Activated CD8-positive, alpha-beta T cell treated with anti-CD3 and anti-CD28 coated beads for 36 hours (primary cell): ENCODE data around the gene WNT8B. TPM values are rescaled to one million over a fixed set of nuclear protein-coding genes. Genes with fewer than 3 reads are reported as not detected.

Experiments
- ATAC-seq: fragments of 200-7000 bp; cut with Tn5 transposase; one replicate; pipeline ENCODE4 v1.10.0; 2021; ENCODE audit warnings: mild to moderate bottlenecking, moderate library complexity
- CTCF ChIA-PET: fragments of 350-600 bp; sonication (Branson Sonifier 250); formaldehyde crosslinking; loops from one replicate; lab custom pipeline; 2021; ENCODE audit warnings: antibody characterized with exemption; lab: Charles Lee
- POLR2A ChIA-PET: fragments of 350-600 bp; sonication (Branson Sonifier 250); formaldehyde crosslinking; loops from one replicate; lab custom pipeline; 2021; ENCODE audit warnings: antibody characterized with exemption; lab: Charles Lee
- DNase-seq: peaks from one replicate; pipeline ENCODE4 v3.0.0-alpha.2; 2020
- H3K27ac Mint-ChIP-seq: one replicate; pipeline ENCODE4 v1.8.0; 2021; ENCODE audit warnings: mild to moderate bottlenecking, mixed read lengths
- H3K27me3 Mint-ChIP-seq: one replicate; pipeline ENCODE4 v1.8.0; 2021; ENCODE audit warnings: mixed read lengths
- H3K36me3 Mint-ChIP-seq: one replicate; pipeline ENCODE4 v1.8.0; 2021; ENCODE audit warnings: low read depth, mixed read lengths
- H3K4me1 Mint-ChIP-seq: one replicate; pipeline ENCODE4 v1.8.0; 2021; ENCODE audit warnings: low read depth, mixed read lengths
- H3K4me3 Mint-ChIP-seq: one replicate; pipeline ENCODE4 v1.8.0; 2021; ENCODE audit warnings: mild to moderate bottlenecking, moderate library complexity, mixed read lengths
- H3K9me3 Mint-ChIP-seq: one replicate; pipeline ENCODE4 v1.8.0; 2021; ENCODE audit warnings: mixed read lengths
- CTCF ChIP-seq: fragments of 200-600 bp; IDR thresholded peaks from one replicate; pipeline ENCODE4 v1.8.0; 2022; ENCODE audit warnings: antibody characterized with exemption, mild to moderate bottlenecking
- intact Hi-C: fragments of 100-400 bp; cut with micrococcal nuclease; formaldehyde crosslinking; loops from one replicate; pipeline ENCODE4 v1.10.0; 2022
- total RNA-seq, 2 experiments: library from RNA; stranded (reverse); gene quantifications; one replicate each; pipeline ENCODE4 v1.2.3, GENCODE V29; 2021

WNT8B gene
- total RNA-seq, 2 experiments from 2014 or later = 0.38 to 0.47 TPM

- DNase-seq (no peak), ATAC-seq (no peak)
- no peak for TF ChIP-seq CTCF
- intact Hi-C loops = no loop called here
- Mint-ChIP-seq H3K27ac (no peak overlapping the region), H3K27me3 (no peaks in the 10 kb centered on the region), H3K4me3 (no peak overlapping the region), H3K36me3 (peaks cover 60% of the 10 kb centered on the region), H3K4me1 (peaks cover 32% of the 10 kb centered on the region), H3K9me3 (no peaks in the 10 kb centered on the region)
- ChIA-PET POLR2A (interaction anchor here (0.7 to 1.0 kb wide), 2 partner anchors 22 to 23 kb away, joined by 3 to 4 read pairs; no protein-coding TSS in a partner anchor), CTCF (interaction anchor here (0.7 to 11.4 kb wide), 4 partner anchors 8 to 72 kb away, joined by 3 to 185 read pairs (median 85); no protein-coding TSS in a partner anchor)
Measured at GRCh38 chr10:100504096-100504495, 41.3 kb downstream of the WNT8B start.

- TF ChIP-seq CTCF = no peak
- DNase-seq = no peak
- Mint-ChIP-seq H3K27me3 (no peaks in the 10 kb centered on the region), H3K4me3 (no peak overlapping the region), H3K27ac (no peak overlapping the region), H3K4me1 (peaks cover 43% of the 10 kb centered on the region), H3K36me3 (peaks cover 54% of the 10 kb centered on the region), H3K9me3 (no peaks in the 10 kb centered on the region)
- ChIA-PET CTCF (interaction anchor here (3.2 to 11.4 kb wide), 3 partner anchors 13 to 73 kb away, joined by 17 to 185 read pairs (median 153); no protein-coding TSS in a partner anchor), POLR2A (interaction anchor here (0.5 kb wide), 1 partner anchor 31 kb away, joined by 3 read pairs; no protein-coding TSS in a partner anchor)
- intact Hi-C loops = loop anchor here (5.0 kb wide), 1 partner anchor 168 kb away; no protein-coding TSS in a partner anchor
- no peak for ATAC-seq
Measured at GRCh38 chr10:100505164-100505563, 42.4 kb downstream of the WNT8B start.

- Mint-ChIP-seq H3K9me3 (no peaks in the 10 kb centered on the region), H3K27ac (peak overlapping the region; percentile 71), H3K4me3 (no peak overlapping the region), H3K36me3 (peaks cover 47% of the 10 kb centered on the region), H3K4me1 (peaks cover 59% of the 10 kb centered on the region), H3K27me3 (no peaks in the 10 kb centered on the region)
- DNase-seq (peak; percentile 46), ATAC-seq (peak; percentile 46)
- no peak for TF ChIP-seq CTCF
- intact Hi-C loops = loop anchor here (2.0 to 5.0 kb wide), 2 partner anchors 20 to 169 kb away; no protein-coding TSS in a partner anchor
- CTCF ChIA-PET = interaction anchor here (1.9 to 11.4 kb wide), 10 partner anchors 10 to 169 kb away, joined by 4 to 185 read pairs (median 58); partner anchors contain the start of genes HIF1AN, SCD and SEC31B
- POLR2A ChIA-PET = interaction anchor here (0.7 to 7.0 kb wide), 4 partner anchors 9 to 68 kb away, joined by 3 to 50 read pairs (median 4); partner anchors contain the start of gene HIF1AN
Measured at GRCh38 chr10:100506596-100507356, 44.0 kb downstream of the WNT8B start.

- ATAC-seq = no peak
Measured at GRCh38 chr10:100507357-100507732, 44.5 kb downstream of the WNT8B start.

More at GRCh38 chr10:100507357-100507732, 44.5 kb downstream of the WNT8B start:
- no peaks in the 10 kb centered on the region for H3K9me3 Mint-ChIP-seq
- DNase-seq = peak; percentile 30
- H3K27ac Mint-ChIP-seq = peak overlapping the region; percentile 47
- H3K36me3 Mint-ChIP-seq = peaks cover 46% of the 10 kb centered on the region
- POLR2A ChIA-PET = interaction anchor here (0.7 to 7.0 kb wide), 4 partner anchors 8 to 68 kb away, joined by 3 to 50 read pairs (median 4); partner anchors contain the start of gene HIF1AN
- peaks cover 65% of the 10 kb centered on the region for H3K4me1 Mint-ChIP-seq
- intact Hi-C loops = loop anchor here (2.0 to 5.0 kb wide), 2 partner anchors 21 to 170 kb away; no protein-coding TSS in a partner anchor
- no peaks in the 10 kb centered on the region for H3K27me3 Mint-ChIP-seq
- CTCF ChIA-PET = interaction anchor here (1.9 to 11.4 kb wide), 9 partner anchors 10 to 170 kb away, joined by 4 to 185 read pairs (median 58); partner anchors contain the start of genes HIF1AN, SCD and SEC31B
- no peak overlapping the region for H3K4me3 Mint-ChIP-seq
- TF ChIP-seq CTCF = no peak
